Colonic mucosa (tissue), 4 donors: ENCODE measurements around the gene PIPOX. TPM values are rescaled to one million over a fixed set of nuclear protein-coding genes. Genes with fewer than 3 reads are reported as not detected.

Source experiments
- DNase-seq: peaks from one replicate; pipeline ENCODE4 v3.0.0-alpha.2; 2020
- H3K27ac ChIP-seq: fragments of 200-600 bp; one replicate; pipeline ENCODE4 v1.8.0; 2021
- H3K27me3 ChIP-seq: fragments of 200-600 bp; one replicate; pipeline ENCODE4 v1.8.0; 2021
- H3K36me3 ChIP-seq: fragments of 200-600 bp; one replicate; pipeline ENCODE4 v1.8.0; 2021
- H3K4me1 ChIP-seq: fragments of 200-600 bp; one replicate; pipeline ENCODE4 v1.8.0; 2021; ENCODE audit warnings: mild to moderate bottlenecking
- H3K4me3 ChIP-seq: fragments of 200-600 bp; one replicate; pipeline ENCODE4 v1.8.0; 2021
- H3K9ac ChIP-seq, 2 donors: one replicate each; pipeline ENCODE4 v1.7.0; 2013; ENCODE audit warnings: control low read depth in 2 of 2, low read depth in 2 of 2, low read length in 2 of 2
- H3K9me3 ChIP-seq: fragments of 200-600 bp; one replicate; pipeline ENCODE4 v1.8.0; 2021
- intact Hi-C: fragments of 100-400 bp; cut with DNase I; formaldehyde crosslinking; loops from one replicate; pipeline ENCODE4 v1.14.1; 2022
- total RNA-seq, 2 donors: library from RNA; stranded (reverse); fragmentation: NEBNext Ultra II Directional in 1 of 2; extraction: Animal tissue kit (Norgen Biotek cat#: 25700) in 1 of 2; gene quantifications; one replicate each; pipeline ENCODE4 v1.2.1, GENCODE V29; 2021
- TF ChIP-seq, protein P1 (sequence below): fragments of 200-600 bp; IDR thresholded peaks from one replicate; pipeline ENCODE4 v1.8.0; 2022; ENCODE audit warnings: antibody characterized with exemption, mild to moderate bottlenecking
- donor health status: healthy.
- donor health status: DM: no; HTN: no; CAD: no.
- donor health status: DM: no; HTN: no; CAD: no.

PIPOX gene
- total RNA-seq, 2 donors from 2014 or later: 0.90 to 1.4 TPM

DNA sequence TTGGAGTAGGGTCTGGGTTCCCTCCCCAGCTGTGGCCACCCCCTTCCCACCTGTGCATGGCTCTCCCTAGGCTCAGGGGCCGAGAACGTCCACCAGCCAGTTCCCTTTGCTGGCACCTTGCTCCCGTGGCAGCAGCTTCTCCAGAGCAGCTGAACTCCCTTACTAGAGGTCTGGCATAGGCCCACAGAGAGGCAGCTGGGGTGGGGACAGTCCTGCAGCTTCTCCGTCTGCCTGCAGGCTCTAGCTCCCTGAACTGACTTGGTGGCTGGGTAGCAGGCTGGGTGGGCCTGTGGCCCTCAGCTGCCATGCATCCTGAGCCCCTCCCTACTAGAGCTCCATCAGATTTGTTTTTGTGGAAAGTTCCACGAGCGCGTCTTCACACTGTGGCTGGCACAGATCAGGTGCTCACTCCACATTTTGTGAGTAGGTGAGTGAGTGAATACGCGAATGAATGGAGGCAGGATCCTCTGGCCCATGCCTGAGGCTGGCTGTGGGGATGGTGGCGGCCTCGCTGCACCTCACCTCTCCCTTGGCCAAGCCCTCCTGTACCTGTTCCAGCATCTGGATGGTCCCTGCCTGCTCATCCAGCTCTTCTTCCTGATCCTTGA is 51.3 kb downstream of the PIPOX start:
- Histone ChIP-seq H3K27ac (no peak overlapping the region), H3K4me1 (no peaks in the 10 kb centered on the region), H3K9me3 (no peaks in the 10 kb centered on the region), H3K9ac (no peak overlapping the region), H3K27me3 (no peaks in the 10 kb centered on the region), H3K36me3 (peaks cover 11% of the 10 kb centered on the region), H3K4me3 (no peak overlapping the region)
- no peak for DNase-seq
- TF ChIP-seq, protein P1, sequence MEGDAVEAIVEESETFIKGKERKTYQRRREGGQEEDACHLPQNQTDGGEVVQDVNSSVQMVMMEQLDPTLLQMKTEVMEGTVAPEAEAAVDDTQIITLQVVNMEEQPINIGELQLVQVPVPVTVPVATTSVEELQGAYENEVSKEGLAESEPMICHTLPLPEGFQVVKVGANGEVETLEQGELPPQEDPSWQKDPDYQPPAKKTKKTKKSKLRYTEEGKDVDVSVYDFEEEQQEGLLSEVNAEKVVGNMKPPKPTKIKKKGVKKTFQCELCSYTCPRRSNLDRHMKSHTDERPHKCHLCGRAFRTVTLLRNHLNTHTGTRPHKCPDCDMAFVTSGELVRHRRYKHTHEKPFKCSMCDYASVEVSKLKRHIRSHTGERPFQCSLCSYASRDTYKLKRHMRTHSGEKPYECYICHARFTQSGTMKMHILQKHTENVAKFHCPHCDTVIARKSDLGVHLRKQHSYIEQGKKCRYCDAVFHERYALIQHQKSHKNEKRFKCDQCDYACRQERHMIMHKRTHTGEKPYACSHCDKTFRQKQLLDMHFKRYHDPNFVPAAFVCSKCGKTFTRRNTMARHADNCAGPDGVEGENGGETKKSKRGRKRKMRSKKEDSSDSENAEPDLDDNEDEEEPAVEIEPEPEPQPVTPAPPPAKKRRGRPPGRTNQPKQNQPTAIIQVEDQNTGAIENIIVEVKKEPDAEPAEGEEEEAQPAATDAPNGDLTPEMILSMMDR: no peak
- intact Hi-C loops: no loop called here

DNA sequence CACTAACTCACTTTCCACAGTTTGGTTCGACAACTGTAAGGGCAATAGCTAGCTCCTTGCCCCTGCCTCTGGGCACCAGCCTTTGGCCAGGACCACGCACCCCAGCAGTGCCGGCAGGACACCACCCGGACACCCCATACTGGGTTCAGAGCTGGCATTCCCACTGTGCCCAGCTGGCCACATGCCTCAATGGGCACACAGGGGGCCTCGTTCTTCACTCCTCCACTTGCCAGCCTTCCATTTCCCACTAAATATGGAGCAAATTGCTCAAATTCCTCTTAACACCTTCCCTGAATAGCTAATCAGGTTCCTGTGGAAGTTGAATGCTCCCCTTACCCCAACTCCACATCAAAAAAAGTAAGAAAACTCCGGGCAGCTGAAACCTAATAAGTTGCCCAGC is 52.5 kb downstream of the PIPOX start:
- Histone ChIP-seq H3K27me3 (no peaks in the 10 kb centered on the region), H3K4me1 (no peaks in the 10 kb centered on the region), H3K9ac (no peak overlapping the region), H3K9me3 (no peaks in the 10 kb centered on the region), H3K4me3 (no peak overlapping the region), H3K27ac (no peak overlapping the region), H3K36me3 (peaks cover 11% of the 10 kb centered on the region)
- TF ChIP-seq, protein P1: no peak
- DNase-seq: no peak
- intact Hi-C loops: no loop called here

- Histone ChIP-seq H3K9ac (no peak overlapping the region), H3K27ac (no peak overlapping the region), H3K9me3 (no peaks in the 10 kb centered on the region), H3K4me3 (no peak overlapping the region), H3K36me3 (peaks cover 9% of the 10 kb centered on the region), H3K4me1 (no peaks in the 10 kb centered on the region), H3K27me3 (no peaks in the 10 kb centered on the region)
- no peak for DNase-seq
- TF ChIP-seq, protein P1: no peak
- intact Hi-C loops: no loop called here
These were observed 53.2 kb downstream of the PIPOX start for GRCh38 chr17:29096094-29096493.

GRCh38 chr17:29099527-29099926 is 56.6 kb downstream of the PIPOX start:
- intact Hi-C loops: no loop called here
- TF ChIP-seq, protein P1: no peak
- Histone ChIP-seq H3K4me3 (no peak overlapping the region), H3K27ac (no peak overlapping the region), H3K9ac (no peak overlapping the region), H3K9me3 (no peaks in the 10 kb centered on the region), H3K27me3 (no peaks in the 10 kb centered on the region), H3K4me1 (no peaks in the 10 kb centered on the region), H3K36me3 (no peaks in the 10 kb centered on the region)
- DNase-seq: no peak

- intact Hi-C loops: no loop called here
- DNase-seq: no peak
- TF ChIP-seq, protein P1: no peak
- Histone ChIP-seq H3K36me3 (no peaks in the 10 kb centered on the region), H3K27ac (no peak overlapping the region), H3K27me3 (no peaks in the 10 kb centered on the region), H3K9ac (no peak overlapping the region), H3K4me1 (no peaks in the 10 kb centered on the region), H3K9me3 (no peaks in the 10 kb centered on the region), H3K4me3 (no peak overlapping the region)
These were observed 57.4 kb downstream of the PIPOX start for GRCh38 chr17:29100296-29100695.
